ENCODE measurements around the gene SF3B6. TPM values are rescaled to one million over a fixed set of nuclear protein-coding genes. Genes with fewer than 3 reads are reported as not detected.

Gene SF3B6
- total and polyA plus RNA-seq, 2 donors (not counting 3 experiments of a cell fraction or from before 2014, with no cell fraction given): 105 to 150 TPM

DNA sequence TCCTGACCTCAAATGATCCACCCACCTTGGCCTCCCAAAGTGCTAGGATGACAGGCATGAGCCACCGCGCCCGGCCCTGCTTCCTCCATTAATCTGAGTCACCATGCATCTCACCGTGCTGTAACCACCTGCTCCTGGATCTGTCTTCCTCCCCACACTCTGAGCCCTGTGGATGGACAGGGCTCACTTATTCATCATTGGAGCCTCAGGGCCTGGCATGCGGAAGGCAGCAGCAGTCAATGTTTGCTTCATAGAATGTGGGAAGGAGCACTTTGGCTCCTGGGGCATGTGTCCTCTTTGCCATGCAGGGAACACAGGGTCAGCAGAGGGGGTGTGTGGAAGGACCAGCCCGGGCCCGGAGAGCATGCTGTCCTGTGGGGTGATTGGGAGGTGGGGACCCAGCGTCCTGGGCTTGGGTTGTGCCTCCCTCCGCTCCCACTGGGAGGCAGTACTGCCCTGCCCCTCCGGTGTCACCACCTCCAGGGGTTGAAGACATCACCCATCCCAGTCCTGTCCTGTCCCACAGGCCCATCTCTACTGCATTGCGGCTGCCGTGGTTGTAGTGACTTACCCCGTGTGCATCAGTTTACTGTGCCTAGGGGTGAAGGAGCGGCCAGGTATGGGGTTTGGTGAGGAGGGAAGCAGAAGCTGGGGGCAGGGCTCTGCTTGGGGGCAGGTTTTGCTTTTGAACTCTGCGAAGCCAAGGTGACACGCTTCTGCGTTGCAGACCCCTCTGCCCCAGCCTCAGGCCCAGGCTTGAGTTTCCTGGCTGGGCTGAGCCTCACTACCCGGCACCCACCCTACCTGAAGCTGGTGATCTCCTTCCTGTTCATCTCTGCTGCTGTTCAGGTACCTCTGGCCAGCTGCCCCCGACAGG lies 54.8 kb downstream of the SF3B6 start:
- TF ChIP-seq POLR2AphosphoS5 (IDR thresholded peaks at IDR 0.05; ENCODE audit: insufficient read depth, low read depth, low read length): no peak
- TF ChIP-seq, protein P1, sequence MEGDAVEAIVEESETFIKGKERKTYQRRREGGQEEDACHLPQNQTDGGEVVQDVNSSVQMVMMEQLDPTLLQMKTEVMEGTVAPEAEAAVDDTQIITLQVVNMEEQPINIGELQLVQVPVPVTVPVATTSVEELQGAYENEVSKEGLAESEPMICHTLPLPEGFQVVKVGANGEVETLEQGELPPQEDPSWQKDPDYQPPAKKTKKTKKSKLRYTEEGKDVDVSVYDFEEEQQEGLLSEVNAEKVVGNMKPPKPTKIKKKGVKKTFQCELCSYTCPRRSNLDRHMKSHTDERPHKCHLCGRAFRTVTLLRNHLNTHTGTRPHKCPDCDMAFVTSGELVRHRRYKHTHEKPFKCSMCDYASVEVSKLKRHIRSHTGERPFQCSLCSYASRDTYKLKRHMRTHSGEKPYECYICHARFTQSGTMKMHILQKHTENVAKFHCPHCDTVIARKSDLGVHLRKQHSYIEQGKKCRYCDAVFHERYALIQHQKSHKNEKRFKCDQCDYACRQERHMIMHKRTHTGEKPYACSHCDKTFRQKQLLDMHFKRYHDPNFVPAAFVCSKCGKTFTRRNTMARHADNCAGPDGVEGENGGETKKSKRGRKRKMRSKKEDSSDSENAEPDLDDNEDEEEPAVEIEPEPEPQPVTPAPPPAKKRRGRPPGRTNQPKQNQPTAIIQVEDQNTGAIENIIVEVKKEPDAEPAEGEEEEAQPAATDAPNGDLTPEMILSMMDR (IDR thresholded peaks at IDR 0.05; ENCODE audit: extremely low read depth in 1 of 2, insufficient read depth in 1 of 2, low read depth in 1 of 2, low read length in 2 of 2): peak; percentile 13 to 35
- CTCF ChIA-PET: interaction anchor here (0.8 to 2.6 kb wide), 3 partner anchors 40 to 197 kb away, joined by 3 to 13 read pairs (median 3); partner anchors contain the start of gene ATAD2B
- Histone ChIP-seq H3K27ac (ENCODE audit: insufficient read depth, low read depth, low read length) (no peak overlapping the region), H4K20me1 (replicated peaks; ENCODE audit: control insufficient read depth, extremely low read depth, insufficient read depth, low read length) (no peaks in the 10 kb centered on the region), H3K9me3 (replicated peaks; ENCODE audit: control insufficient read depth, insufficient read depth, low read length) (no peaks in the 10 kb centered on the region), H3K27me3 (ENCODE audit: control insufficient read depth in 2 of 2, insufficient read depth in 2 of 2, low read length in 2 of 2) (no peaks in the 10 kb centered on the region), H3K9ac (replicated peaks; ENCODE audit: extremely low read depth, insufficient read depth, low read length) (no peak overlapping the region), H3K4me1 (ENCODE audit: control insufficient read depth, extremely low read depth, insufficient read depth, low read length) (peaks cover 4% of the 10 kb centered on the region), H3K9me1 (replicated peaks; ENCODE audit: control insufficient read depth, extremely low read depth, insufficient read depth, low read length) (no peaks in the 10 kb centered on the region), H3K36me3 (ENCODE audit: control insufficient read depth in 2 of 2, extremely low read depth in 1 of 2, insufficient read depth in 2 of 2, low read length in 2 of 2) (peaks cover 0 to 2% of the 10 kb centered on the region in 2 experiments), H3K4me2 (ENCODE audit: insufficient read depth, low read length) (no peak overlapping the region), H2AFZ (ENCODE audit: low read depth, low read length) (no peak overlapping the region), H3K4me3 (replicated peaks in 1 of 3; ENCODE audit: insufficient read depth in 1 of 3, low read depth in 1 of 3, low read length in 3 of 3) (no peak overlapping the region), H3K79me2 (ENCODE audit: control insufficient read depth, insufficient read depth, low read length) (no peaks in the 10 kb centered on the region)
- dilution Hi-C loops (cut with MboI; ENCODE audit: extremely low pct_ligation_motif_present, low sequenced_read_pairs) (no loop called here), intact Hi-C loops (cut with micrococcal nuclease) (loop anchor here (1.0 kb wide), 1 partner anchor 40 kb away; no protein-coding TSS in a partner anchor)
- BruUV-seq (replicated peaks): no TSS peak
- FAIRE-seq (no peak), DNase-seq (ENCODE audit: low read depth, low spot score) (no peak)
- POLR2A ChIA-PET: no interaction called here

DNA sequence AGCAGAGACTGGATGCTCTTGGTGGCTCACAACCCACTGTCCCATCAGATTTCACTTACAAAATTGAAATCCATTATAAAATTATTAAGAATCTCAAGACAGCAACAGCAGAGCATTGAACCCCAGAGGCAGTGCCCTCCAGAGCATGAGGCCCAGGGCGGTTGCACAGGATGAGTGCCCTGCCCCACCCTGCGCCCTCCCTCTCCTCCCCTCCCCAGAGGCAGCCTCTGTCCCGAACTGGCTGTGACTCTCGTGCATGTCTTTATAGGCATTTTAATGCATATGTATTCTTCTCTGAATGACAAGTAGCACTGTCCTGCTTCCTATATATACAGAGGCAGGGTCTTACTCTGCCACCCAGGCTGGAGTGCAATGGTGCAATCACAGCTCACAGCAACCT lies 55.9 kb downstream of the SF3B6 start:
- peaks cover 0 to 2% of the 10 kb centered on the region in 2 experiments for H3K36me3 ChIP-seq (ENCODE audit: control insufficient read depth in 2 of 2, extremely low read depth in 1 of 2, insufficient read depth in 2 of 2, low read length in 2 of 2)
- POLR2A ChIA-PET: no interaction called here
- no peak overlapping the region for H3K4me3 ChIP-seq (replicated peaks in 1 of 3; ENCODE audit: insufficient read depth in 1 of 3, low read depth in 1 of 3, low read length in 3 of 3)
- dilution Hi-C loops (cut with MboI; ENCODE audit: extremely low pct_ligation_motif_present, low sequenced_read_pairs) (no loop called here), intact Hi-C loops (cut with micrococcal nuclease) (no loop called here)
- no peaks in the 10 kb centered on the region for H3K79me2 ChIP-seq (ENCODE audit: control insufficient read depth, insufficient read depth, low read length)
- H3K27ac ChIP-seq (ENCODE audit: insufficient read depth, low read depth, low read length): no peak overlapping the region
- no peaks in the 10 kb centered on the region for H3K27me3 ChIP-seq (ENCODE audit: control insufficient read depth in 2 of 2, insufficient read depth in 2 of 2, low read length in 2 of 2)
- H2AFZ ChIP-seq (ENCODE audit: low read depth, low read length): no peak overlapping the region
- no peaks in the 10 kb centered on the region for H3K9me3 ChIP-seq (replicated peaks; ENCODE audit: control insufficient read depth, insufficient read depth, low read length)
- no peaks in the 10 kb centered on the region for H3K9me1 ChIP-seq (replicated peaks; ENCODE audit: control insufficient read depth, extremely low read depth, insufficient read depth, low read length)
- no peak overlapping the region for H3K9ac ChIP-seq (replicated peaks; ENCODE audit: extremely low read depth, insufficient read depth, low read length)
- CTCF ChIA-PET: no interaction called here
- DNase-seq (ENCODE audit: low read depth, low spot score): no peak
- no peak overlapping the region for H3K4me2 ChIP-seq (ENCODE audit: insufficient read depth, low read length)
- FAIRE-seq: no peak
- BruUV-seq (replicated peaks): no TSS peak
- TF ChIP-seq POLR2A (IDR thresholded peaks at IDR 0.05; ENCODE audit: low read depth, low read length) (no peak), POLR2AphosphoS5 (IDR thresholded peaks at IDR 0.05; ENCODE audit: insufficient read depth, low read depth, low read length) (no peak), FOS (IDR thresholded peaks at IDR 0.05; ENCODE audit: borderline replicate concordance, insufficient read depth, low read length) (no peak), MYC (IDR thresholded peaks at IDR 0.05; ENCODE audit: low read depth, low read length) (no peak), JUN (IDR thresholded peaks at IDR 0.05; ENCODE audit: borderline replicate concordance, insufficient read depth, insufficient read length, low read depth) (no peak), EZH2 (IDR thresholded peaks at IDR 0.05; ENCODE audit: borderline replicate concordance, low read depth, low read length, severe bottlenecking) (no peak), GATA2 (IDR thresholded peaks at IDR 0.05; ENCODE audit: insufficient read depth, insufficient read length, low read depth, low read length) (no peak)
- TF ChIP-seq, protein P1 (IDR thresholded peaks at IDR 0.05; ENCODE audit: extremely low read depth in 1 of 2, insufficient read depth in 1 of 2, low read depth in 1 of 2, low read length in 2 of 2): no peak
- TF ChIP-seq, protein P2, sequence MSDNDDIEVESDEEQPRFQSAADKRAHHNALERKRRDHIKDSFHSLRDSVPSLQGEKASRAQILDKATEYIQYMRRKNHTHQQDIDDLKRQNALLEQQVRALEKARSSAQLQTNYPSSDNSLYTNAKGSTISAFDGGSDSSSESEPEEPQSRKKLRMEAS (IDR thresholded peaks at IDR 0.05; ENCODE audit: insufficient read depth, insufficient read length): no peak
- H3K4me1 ChIP-seq (ENCODE audit: control insufficient read depth, extremely low read depth, insufficient read depth, low read length): peaks cover 14% of the 10 kb centered on the region
- H4K20me1 ChIP-seq (replicated peaks; ENCODE audit: control insufficient read depth, extremely low read depth, insufficient read depth, low read length): no peaks in the 10 kb centered on the region

Measured in endothelial cell of umbilical vein (primary cell).